Suppressor macrophage treated with lipopolysaccharide for 1 hour (primary cell): ENCODE measurements around the gene FBXO9.
A peak's percentile ranks its signal among the peaks of the same experiment; 100 is the strongest.
"Not testable (repeated sequence)": the region's sequence is repeated elsewhere in the genome, so short reads cannot be mapped to it uniquely, and the experiment has no call there.

Experiments used
- DNase-seq, 3 donors: peaks; one replicate each; pipeline ENCODE4 v3.0.0-alpha.2; 2020 to 2022

FBXO9 gene

DNA sequence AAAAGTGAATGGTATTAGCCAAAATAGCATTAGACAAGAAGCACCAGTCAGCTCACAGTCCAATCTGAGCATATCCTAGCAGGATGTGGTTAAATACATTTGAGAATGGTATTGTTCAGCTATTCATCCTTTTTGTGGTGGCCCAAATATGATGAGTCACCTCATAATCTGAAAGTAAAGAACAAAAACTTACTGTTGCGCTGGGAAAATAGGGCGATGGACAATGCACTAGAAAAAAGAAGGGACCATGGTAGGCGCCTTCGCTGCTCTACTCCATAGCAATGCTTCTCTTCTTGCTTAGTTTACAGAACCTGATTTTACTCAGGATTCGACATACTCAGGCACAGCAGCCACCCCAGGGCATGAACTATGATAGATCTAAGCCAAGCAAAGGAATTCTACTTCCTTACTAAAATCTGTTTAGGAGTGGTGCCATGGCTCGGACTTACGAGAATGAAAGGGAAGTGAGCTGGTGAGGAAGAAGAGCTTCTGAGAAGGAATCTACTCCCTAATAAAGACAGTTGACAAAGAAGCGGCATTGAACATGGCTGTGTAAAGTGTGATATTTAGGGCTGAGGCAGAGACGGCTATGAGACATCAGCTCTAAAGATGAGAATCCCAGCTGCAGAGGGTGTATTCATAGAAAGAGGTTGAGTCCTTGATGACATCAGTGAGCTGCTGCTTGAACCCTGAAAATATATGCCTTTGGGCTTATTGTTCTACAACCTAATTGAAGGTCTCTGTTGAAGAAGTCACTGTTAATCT lies 16.6 kb upstream of the FBXO9 start:
- DNase-seq: peak in 2 of 3 donors; percentile 26 to 39

DNA sequence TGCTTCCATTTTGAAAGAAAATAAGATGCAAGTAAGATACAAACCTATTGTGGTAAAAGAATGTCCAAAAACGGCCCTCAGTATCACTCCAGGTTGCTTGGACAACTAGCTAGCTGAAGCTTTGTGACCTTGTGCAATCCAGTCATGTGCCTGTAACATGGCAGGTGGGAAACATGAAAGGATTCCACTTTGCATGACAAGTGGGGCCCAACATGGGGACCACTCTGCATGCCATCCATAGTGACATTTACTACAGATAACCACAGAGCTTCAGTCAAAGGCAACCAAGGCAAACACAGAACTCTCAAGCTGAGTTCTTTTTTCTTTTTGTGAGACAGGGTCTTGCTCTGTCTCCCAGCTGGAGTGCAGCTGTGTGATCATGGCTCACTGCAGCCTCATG lies 15.8 kb upstream of the FBXO9 start:
- DNase-seq: no peak

DNA sequence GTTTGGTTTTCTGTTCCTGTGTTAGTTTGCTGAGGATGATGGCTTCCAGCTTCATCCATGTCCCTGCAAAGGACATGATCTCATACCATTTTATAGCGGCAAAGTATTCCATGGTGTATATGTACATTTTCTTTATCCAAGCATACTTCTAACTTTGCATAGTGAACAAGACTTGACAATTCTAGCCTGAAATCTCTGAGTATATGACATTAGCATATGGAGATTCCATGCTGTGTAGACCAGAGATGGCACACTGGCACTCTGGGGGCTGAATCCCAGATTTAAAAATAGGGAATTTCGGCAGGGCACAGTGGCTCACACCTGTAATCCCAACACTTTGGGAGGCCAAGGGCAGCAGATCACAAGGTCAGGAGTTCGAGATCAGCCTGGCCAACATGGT lies 13.1 kb upstream of the FBXO9 start:
- DNase-seq: not testable (repeated sequence)

DNA sequence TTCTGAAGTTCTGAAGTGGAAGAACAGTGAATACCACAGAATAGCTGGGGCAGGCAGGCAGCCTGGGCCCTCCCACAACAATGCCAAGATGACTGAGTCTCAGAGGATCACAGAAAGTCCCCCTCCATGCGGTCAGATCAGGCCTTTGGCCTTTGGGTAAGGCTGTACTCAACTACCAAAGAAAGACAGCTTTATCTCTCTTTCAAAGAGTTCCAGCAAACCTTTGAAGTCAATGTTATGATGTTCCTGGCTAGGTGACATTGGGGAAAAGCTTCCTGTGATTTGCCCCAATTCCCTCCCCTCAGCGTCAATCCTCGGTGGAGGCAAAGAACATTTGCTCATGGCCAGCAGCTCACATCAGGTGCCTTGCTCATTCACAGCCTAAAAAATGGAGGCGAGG lies 10.7 kb upstream of the FBXO9 start:
- no peak for DNase-seq

DNA sequence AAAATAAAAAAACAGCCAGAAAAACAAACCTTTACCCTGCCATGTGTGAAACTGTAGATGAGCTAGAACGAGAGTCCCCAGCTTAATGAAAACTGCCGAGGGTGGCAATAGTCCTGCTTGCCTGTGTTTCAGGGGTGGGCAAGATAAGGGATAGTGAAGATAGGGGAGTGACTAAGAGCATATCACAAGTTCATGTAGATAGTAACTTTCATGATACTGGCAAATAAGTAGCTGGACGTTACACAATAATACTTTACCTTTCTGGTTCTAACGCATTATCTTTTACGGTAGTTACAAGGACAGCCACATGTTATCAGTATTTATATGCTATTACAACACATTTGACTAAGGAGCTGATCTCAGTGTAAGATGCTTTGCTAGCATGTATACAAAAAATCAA lies 9.3 kb upstream of the FBXO9 start:
- no peak for DNase-seq

DNA sequence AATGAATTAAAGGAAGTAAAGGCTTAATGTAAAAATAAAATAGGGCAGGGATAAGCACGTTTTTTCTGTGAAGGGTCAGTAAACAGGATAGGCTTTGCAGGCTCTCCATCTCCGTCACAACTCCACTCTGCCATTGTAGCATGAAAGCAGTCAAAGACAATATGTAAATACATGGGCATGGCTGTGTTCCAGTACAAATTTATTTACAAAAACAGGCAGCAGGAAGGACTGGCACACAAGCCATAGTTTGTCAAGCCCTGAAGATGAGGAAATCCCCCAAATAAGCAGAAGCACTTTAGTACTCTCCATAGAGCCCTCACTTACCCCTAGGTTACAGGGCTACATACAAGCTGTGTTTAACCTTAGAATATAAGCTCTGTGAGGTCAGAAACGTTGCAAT lies 8.9 kb upstream of the FBXO9 start:
- peak; percentile 25 to 36 (median 27) for DNase-seq

DNA sequence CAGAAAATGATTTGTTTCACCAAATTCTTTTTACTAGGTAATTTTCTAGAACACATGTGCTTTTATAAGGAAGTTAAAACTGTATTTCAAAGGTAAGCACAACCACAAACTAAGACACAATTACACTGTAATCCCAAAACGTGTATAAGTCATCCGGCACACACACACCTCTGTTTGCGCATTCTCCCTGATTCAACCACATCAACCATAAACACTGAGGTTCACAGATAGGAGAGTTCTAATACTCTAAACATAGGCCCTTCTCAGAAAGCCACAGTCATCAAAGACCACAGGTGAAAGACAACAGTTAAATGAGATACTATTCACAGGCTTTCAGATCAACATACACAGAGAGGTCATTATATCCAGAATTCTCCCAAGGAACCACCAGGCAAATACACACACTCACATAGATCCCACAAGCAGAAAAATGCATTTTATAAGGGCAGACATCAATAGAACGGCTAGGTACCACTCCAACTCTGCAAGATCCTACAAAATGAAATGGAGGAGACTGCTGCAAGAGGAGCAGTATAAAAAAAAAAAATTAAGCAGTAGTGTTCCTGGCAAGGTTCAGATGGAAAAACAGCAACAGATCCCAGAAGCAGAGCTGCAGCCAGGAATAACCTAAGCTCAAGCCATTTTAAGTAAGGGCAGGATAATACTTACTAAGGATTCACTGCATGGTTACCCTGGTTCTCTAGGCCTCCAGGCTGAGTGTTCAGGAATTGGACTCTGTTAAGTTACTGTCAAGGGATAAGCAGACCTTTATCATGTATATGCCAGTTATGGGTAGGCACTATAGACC lies 6.6 kb upstream of the FBXO9 start:
- DNase-seq: no peak

DNA sequence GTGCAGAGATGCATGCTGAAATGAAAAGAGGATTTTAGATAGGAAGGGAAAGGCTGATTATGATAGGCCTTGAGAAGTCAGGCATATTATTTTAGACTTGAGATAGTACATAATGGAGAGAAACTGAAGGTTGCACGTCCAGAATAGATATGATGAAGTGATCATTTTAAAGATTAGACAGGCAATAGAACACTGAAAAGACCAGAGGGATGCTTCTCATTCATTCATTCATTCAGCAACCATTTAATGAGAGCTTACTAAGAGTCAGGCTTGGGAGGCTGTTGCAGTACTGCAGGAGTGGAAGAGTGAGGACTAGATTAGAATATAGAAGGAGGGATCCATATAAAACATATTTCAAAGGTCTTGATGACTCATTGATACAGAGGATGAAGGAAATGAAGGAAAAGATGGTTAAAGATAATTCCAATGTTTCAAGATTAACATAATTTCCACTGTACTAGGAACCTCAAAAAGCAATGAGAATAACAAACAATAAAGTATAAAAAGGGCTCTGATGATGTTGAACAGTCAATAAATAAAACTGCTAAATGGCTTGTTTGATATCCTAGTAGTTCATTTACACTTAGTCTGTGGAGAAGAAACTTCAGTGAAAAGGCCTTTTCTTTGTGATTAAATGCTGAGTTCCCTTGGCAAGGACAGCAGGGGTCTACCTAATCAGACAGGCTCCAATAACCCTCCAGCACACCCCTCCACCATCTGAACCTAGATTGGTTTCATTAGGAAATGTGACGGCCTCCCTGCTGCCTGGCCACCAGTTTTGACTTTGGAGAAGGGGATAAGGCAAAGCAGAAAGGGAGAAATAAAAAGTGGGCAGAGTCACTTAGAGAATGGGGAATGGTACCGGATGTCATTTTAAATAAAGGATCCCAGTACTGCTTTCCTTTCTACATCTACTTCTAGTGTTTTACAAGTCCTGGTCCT lies 5.3 kb upstream of the FBXO9 start:
- DNase-seq: peak in 1 of 3 donors; percentile 1

DNA sequence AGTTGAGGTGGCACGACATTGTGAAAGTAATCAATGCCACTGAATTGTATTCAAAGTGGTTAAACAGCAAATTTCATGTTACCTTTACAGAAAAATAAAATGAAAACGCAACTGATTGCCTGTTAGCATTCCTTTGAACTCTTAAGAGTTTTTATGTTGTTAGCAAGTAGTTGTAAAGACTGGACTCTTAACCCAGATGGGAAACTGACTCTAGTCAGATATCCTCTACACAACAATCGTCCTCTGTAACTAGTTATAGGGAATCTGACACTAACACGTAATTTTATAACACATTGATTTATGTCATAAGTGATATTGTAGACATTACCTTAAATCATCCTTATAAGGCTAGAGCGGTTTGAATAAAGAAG lies 3.0 kb upstream of the FBXO9 start:
- DNase-seq: no peak

DNA sequence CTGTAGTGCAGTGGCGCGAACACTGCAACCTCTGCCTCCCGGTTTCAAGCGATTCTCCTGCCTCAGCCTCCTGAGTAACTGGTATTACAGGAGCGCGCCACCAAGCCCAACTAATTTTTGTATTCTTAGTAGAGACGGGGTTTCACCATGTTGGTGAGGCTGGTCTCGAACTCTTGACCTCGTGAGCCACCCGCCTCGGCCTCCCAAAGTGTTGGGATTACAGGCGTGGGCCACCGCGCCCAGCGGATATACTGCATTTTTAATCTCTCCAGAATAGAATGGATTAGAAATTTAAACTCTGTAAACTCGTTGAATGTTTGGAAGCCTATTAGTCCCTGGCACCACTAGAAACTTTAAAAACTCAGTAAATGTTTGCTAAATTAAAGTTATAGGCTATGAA lies 949 bp upstream of the FBXO9 start:
- DNase-seq: not testable (repeated sequence)

DNA sequence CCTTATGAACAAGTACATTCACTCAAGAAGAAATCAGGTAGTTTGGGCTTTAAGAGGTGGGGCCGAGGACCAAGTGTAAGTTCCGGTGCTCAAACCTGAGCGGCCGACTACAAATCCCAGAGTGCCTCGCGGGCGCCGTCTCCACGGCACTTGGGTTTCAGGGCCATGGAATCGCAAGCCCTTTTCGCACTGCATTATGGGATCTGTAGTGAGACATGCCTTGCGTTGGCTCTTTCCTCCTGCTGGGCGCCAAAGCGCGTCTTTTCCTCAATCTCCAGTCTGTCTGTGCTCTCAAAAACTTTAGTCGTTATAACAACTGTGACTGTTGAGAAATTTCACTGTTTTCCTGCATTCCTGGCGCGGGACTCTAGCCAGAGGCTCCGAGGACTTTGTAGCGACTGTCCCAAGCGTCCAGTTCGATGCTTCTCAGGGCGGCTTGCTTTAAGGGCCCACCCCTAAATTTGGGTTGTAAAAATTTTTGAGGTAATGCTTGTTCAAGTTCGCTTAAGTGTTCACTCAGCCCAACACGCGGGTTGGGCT lies 408 bp upstream of the FBXO9 start:
- peak; percentile 96 to 98 (median 97) for DNase-seq

DNA sequence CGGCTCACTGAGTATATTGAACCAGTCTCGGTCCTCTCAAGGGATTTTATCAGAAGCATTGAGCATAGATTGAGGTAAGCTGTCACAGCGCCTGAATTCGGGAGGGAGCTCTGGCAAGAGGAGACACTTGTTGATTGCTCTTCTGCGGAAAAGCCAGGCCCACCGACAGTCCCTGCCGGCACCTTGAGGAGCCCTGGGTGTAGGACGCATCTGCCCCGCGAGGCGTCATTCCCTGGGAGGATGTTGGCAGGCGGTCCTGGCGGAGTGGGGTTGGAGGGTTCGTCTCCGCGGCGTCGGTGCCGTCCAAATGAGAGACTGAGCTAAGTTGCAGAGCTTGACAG lies 843 bp downstream of the FBXO9 start:
- DNase-seq: peak; percentile 35 to 55 (median 47)

DNA sequence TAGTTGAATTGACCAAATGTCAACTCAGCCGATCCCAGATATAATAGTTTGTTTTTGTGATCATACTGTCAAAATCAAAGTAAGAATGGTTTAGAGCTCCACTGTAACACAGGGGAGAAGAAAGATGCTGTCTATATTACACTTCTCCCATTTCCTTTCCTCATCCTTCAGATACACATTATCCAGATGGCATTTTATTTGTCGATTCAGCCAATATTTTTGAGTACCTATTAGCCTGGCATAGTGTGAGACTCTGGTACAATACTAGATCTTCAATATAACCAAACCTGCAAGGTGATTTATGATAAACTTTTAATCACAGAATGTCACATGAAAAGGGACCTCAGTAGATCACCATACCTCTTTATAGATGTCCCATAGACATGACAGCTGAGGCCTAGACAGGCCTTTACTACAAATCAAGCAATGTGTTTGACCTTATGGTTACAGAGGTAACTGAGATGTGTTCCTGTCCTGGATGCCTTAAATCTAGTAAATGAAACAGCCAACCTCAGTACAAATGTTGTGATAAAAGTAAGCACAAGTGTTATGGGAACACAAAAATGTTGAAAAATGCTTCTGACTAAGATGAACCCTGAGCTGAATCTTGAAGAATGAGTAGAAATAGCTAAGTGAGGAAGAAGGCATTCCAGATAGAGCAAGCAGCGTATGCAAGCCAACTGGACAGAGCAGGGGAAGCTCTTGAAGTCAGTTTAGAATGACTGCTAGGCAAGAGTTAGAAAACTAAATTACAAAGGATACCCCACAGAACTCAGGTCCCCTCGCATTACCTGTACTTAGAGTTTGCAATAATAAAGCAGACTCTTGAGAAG lies 1.9 kb downstream of the FBXO9 start:
- DNase-seq: peak in 2 of 3 donors; percentile 3 to 4

DNA sequence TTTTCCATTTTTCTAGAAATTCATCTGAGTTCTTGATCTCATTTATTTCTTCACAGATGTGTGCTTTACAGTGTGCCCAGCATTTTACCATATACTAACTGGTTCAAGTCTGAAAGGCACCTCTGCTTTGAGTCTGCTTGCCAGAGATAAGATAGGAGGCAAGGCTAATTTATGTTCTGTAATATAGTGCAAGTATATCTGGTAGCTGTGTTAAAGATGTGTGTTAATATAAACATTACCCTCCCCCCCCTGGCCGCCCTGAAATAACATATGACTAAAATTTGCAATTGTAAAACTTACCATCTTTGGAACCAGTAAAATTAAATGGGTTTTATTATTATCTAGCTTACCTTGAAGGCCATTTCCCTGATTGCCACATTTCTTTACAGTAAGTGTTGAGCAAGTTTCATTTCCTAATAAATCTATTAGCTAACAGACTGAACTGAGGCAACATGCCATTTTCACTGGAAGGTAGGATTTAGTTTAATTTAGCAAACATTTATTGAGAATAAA lies 2.7 kb downstream of the FBXO9 start:
- DNase-seq: peak; percentile 32 to 68 (median 66)

DNA sequence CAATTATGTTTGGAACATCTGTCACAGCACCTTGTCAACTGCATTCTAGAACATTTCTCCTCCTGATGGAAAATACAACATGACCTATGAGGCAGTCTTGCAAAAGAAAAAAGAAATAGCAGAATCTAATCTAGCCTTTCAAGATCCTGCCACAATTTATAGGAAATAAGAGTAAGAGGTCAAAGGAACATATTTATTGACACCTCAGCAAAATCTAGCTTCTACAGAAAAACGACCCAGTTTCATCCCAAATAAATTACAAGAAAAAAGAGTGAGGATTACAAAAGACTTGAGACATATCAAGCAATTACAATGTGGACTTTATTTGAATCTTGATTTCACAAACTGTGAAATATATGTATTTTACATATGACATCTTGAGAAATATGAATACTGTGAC lies 4.2 kb downstream of the FBXO9 start:
- DNase-seq: no peak

DNA sequence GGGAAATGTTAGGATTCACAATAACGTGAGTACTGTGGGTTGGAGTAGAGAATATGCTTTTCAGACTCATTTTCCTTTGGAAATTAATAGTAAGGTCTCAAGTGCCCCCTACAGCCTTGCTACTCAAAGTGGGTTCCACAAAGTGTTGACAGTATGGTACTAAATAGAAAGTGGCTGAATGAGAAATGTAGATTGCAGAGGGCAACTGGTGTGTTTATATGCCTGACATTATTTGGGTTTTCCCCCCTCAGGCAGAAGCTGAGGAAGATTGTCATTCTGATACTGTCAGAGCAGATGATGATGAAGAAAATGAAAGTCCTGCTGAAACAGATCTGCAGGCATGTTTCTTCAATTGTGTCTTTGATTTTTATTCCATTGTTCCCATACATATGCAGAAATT lies 5.6 kb downstream of the FBXO9 start:
- peak in 2 of 3 donors; percentile 6 to 19 for DNase-seq

DNA sequence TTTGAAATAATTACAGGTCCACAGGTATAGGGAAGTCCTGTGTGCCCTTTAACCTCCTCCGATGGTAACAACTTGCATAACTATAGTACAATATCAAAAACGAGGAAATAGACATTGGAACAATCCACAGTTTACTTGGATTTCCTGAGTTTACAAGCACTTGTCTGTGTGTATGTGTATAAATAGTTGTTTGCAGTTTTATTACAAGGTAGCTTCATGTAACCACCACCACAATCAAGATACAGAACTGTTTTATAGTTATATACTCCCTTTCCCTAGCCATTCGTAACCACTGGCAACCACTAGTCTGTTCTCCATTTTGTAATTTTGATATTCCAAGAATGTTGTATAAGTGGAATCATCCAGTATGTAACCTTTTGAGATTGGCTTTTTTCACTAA lies 9.1 kb downstream of the FBXO9 start:
- no peak for DNase-seq

DNA sequence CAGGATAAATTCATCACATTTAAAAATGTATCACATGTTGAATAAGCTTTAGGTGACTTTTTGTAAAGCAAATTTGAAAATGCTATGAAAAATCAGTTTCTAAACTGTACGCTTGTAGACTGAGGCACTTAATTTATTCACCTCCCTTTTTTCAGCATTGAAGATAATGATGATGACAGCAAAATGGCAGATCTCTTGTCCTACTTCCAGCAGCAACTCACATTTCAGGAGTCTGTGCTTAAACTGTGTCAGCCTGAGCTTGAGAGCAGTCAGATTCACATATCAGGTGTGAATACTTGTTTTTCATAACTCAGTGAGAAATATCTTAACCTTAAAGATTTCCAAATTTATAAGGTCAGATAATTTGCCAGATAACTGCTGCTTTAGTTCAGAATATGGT lies 15.6 kb downstream of the FBXO9 start:
- DNase-seq: no peak

DNA sequence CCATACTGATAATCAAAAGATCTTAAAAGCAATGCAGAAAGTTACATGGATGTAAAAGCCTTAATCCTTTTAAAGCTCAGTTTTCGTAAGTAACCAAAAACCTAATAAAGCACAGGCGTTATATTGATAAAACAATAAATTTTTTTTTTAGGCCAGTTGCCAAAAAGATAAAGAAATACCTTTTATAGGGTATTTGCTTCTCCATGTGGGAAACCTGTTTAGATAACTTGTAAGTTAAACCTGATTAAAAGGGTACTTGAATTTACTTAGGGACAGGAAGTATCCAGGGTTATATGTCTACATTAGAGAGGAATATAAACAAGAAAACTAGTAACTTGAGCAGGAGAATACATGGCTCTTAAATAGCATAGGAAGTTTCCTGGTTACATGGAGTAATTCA lies 21.1 kb downstream of the FBXO9 start:
- DNase-seq: no peak

DNA sequence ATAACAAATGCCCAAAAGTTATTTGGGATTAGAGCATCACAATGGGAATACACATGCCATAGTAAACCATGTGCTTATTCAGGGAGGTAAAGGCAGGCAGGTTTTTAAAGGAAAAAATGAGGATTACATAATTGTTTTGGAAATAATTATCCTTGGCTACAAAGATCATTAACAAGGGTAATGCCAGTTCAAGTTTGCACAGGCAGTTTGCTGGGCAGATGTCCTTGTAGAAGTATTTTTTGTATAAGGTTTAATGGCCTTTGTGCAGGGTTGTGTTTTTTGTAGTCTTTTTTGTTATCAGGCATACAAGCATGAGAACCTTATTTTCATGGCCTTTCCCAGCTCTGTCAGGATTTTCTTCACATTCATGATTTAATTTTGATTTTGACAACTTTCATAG lies 24.7 kb downstream of the FBXO9 start:
- no peak for DNase-seq

DNA sequence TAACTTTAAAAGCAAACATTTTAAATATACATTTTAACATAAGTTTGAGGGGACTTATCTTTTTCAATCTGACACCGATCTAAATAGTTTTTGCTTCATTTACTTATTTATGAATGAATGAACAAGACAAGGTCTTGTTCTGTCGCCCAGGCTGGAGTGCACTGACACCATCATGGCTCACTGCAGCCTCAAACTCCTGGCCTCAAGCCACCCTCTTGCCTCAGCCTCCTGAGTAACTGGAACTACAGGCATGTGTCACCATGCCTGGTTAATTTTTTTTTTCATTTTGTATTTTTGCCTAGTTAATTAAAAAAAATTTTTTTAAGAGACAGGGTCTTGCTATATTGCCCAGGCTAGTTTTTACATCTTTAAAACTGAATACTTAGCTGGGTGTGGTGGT lies 25.4 kb downstream of the FBXO9 start:
- no peak for DNase-seq

DNA sequence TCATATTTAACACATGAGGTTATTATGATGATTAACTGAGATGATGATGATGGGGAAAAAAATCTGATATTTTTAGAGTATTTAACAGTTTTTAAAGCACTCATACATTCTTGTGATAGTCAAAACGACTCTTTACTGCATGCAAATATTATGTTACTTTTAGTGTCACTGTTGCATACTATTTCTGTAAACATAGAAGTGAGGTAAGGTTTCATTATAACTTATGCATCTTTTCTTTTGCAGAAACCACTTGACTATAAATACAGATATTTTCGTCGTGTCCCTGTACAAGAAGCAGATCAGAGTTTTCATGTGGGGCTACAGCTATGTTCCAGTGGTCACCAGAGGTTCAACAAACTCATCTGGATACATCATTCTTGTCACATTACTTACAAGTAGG lies 30.1 kb downstream of the FBXO9 start:
- DNase-seq: no peak
